ENCODE measurements around the gene COL9A3.

The COL9A3 gene

DNA sequence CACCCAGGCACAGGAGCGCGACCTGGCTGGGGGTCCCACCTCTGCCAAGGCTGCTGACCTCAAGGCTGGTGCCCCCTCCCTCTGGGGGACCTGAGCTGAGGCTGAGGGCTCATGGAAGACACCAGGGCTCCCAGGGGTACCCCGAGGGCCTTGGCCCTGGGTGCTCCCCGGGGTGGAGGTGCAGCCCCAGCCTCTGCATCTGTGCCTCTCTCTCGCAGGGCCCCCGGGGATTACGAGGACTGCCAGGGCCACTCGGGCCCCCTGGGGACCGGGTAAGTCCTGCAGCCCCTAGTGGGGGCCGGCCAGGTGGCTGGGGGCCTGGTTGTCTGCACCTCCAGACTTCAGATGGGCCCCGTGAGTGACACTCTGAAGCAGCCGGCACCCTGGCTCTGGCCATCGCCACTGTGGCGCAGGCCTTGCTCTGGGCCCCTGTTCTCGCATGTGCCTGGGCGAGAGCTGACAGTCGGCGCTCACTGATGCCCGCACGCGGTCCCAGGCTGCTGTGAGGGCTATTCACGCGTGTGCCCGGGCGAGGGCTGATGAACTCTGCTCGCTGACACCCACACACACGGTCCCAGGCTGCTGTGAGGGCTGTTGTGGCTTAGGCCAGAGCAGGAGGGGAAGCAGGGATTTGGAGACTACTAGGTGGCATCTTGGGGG lies 9.3 kb downstream of the COL9A3 start:
- no peak for DNase-seq

DNA sequence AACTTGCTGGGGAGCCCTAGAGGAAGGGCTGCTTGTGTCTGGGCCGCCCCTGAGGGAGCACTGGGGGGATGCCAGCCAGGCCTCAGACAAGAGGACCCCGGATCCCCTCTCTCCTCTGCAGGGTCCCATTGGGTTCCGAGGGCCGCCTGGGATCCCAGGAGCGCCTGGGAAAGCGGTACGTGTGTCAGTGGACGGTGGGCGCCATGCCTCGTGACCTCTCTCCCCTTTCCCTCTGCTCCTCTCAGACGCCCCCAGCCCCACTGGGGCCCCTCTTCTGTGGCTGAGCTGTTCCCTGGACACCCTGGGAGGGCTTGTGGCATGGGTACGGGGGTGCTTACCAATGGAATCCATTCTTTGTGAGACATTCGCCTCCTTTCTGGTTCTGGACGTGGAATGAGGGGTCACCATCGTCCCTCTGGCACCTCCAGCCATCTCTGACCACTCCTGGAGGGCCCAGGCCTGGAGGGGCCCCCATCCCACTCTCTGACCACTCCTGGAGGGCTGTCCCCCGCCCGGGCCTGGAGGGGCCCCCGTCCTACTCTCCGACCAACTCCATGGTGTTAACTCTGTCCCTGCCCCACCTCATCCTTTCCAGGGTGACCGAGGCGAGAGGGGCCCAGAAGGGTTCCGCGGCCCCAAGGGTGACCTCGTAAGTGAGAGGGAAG lies 9.9 kb downstream of the COL9A3 start:
- no peak for DNase-seq

DNA sequence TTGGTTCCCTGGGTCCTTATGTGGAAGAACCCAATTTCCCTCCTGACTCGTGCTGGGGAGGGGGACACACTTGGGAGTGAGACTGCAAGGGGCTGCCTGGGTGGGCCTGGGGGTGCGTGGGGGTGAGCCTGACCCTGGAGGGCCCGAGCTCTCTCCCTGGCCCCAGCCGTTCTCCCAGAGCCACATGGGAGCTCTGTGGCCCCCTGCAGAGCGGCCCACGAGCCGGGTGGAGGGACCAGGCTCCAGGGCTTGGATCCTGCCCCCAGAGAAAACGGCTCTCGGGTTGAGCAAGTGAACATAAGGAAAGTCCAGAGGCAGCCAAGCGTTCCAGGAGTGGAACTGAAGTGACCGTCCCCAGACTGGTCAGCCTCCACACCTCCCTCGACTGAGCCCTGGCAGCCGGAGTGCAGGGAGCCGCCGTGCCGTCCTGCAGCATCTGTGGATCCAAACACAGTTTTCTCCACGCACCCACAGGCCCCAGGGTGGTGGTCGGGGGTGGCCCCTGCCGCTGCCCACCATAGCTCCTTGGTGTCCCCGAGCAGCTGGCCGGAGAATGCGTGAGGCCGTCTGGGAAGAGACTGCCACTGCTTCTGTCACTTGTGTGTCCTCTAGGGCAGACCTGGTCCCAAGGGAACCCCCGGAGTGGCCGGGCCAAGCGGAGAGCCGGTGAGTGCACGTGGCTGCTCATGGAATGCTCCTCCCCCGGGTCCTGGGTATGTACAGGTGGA lies 10.6 kb downstream of the COL9A3 start:
- DNase-seq = no peak

DNA sequence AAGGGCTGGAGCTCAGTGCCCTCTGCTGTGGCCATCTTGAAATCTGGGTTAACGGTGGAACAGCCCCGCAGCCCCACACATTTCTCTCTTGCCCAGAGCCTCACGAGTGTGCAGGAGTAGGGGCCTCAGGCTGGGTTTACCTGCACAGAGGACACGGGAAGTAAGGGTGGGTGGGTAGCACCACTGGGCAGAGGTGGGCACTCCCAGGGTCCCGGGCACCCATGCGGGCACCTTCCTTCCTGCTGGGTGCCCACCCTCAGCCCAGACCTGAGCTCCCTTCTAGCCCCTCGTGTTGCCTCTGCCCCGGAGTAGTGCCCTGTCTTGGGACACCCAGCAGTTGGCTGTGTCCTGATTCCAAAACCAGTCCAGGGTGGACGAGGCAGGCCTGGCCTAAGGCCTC lies 11.2 kb downstream of the COL9A3 start:
- DNase-seq = no peak

DNA sequence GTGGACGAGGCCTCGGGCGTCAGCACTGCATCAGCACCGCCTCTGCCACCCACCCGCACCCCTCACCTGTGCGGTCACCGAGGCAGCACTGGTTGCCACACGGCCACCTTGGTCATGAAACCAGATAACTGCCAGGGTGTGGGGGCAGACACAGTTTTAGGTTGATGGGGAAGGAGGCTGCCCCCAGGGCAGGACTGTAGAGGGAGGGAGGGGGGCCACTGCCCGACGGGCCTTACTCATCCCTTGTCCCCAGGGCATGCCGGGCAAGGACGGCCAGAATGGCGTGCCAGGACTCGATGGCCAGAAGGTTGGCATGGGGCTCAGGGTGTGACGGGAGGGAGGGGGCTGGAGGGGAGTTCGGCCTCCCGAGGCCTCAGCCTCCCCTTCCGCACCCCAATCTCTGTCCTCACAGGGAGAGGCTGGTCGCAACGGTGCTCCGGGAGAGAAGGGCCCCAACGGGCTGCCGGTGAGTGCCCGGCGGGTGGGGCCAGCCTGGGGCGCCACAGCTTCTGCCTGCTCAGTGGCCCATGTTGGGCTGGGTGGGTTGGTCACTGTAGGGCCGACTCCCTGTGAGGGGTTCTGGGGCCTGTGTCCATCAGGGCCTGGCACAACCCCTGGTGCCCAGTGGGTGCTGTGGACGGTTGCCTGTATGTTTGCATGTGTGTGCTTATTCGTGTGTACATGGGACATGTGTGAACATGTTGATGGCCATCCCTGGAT lies 11.8 kb downstream of the COL9A3 start:
- no peak for DNase-seq

DNA sequence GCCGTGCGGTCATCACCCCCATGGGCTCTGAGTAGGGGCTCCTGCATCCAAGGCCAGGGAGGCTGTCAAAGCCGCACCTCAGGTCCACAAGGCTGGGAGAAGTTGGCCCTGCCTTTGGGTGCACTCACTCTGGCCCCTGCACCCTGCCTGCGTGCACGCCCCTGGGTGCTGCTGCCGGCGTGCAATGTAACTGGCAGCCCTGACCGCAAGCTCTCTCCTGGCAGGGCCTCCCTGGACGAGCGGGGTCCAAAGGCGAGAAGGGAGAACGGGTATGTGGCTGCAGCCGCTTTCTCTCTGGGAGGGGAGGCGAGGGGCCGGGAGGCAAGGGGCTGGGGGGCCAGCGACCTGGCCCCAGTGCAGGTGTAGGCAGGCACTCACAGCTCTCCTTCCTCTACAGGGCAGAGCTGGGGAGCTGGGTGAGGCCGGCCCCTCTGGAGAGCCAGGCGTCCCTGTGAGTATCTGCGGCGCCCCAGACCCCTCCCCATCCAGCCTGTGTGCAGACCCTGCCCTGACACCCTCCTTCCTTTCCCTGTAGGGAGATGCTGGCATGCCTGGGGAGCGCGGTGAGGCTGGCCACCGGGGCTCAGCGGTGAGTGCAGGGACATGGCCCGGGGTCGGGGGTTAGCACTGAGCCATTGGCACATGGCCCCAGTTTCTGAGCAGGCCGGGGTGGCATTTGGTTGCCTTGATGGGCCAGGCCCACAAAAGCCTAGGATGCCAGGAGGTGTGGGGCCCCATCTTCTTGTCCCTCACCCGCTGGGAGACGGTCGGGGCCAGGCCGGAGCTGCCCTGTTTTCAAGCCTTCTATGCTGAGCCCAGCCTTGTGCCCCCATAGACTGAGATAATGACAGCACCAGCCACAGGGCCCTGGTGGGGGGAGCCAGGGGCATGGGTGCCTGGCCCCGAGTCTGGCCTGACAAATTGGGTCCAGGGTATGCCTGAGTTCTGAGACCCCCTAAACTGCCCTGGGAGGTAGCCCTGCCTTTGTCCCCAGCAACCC lies 12.7 kb downstream of the COL9A3 start:
- DNase-seq = no peak

DNA sequence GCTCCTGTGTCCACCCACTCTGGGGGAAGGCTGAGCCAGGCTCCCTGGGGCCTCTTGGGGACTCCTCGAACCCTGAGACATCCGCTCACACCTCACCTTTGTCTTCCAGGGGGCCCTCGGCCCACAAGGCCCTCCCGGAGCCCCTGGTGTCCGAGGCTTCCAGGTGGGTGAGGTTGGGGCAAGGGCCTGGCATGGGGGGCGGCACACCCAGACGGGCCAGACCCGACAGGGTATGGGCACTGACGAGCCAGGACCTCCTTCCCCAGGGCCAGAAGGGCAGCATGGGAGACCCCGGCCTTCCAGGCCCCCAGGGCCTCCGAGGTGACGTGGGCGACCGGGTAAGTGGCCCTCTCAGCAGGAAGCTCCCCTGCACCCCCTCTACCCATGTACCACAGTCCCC lies 13.4 kb downstream of the COL9A3 start:
- DNase-seq = no peak

DNA sequence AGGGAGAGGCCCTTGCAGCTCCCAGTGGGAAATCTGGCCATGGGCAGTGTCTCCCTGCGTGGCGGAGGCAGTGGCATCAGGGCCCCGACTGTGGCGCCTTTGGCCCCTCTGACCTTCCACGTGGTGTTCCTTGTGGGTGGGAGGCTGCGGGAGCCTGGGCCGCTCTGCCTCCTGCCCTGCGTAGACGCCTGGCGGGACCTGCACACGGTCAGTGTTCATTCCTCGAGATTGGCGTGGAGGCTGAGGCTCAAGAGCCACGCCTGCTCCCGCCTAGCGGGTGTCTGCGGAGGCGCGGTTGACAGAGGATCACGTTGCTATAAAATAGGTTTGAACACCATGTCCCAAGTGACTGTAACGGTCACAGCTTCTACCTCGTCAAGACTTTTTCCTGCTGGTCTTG lies 14.0 kb downstream of the COL9A3 start:
- no peak for DNase-seq

DNA sequence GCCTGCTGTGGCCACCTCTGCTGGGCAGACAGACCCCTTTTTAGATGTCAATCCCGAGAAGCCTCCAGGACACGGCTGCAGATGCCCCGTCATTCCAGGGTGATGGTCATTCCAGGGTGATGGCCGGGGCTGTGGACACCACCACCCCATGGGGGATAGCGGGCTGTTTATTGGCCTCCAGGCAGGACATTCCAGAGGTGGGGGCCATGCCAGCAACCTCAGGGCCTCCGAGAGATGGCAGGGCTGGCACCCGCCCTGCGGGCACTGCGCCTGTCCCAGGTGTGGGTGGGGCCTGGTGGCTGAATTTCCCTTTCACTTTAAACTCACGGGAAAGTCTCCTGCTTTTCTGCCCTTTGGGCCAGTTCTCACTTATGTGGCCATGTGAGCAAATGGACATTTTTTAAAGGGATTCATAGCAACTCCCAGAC lies 14.5 kb downstream of the COL9A3 start:
- no peak for DNase-seq

DNA sequence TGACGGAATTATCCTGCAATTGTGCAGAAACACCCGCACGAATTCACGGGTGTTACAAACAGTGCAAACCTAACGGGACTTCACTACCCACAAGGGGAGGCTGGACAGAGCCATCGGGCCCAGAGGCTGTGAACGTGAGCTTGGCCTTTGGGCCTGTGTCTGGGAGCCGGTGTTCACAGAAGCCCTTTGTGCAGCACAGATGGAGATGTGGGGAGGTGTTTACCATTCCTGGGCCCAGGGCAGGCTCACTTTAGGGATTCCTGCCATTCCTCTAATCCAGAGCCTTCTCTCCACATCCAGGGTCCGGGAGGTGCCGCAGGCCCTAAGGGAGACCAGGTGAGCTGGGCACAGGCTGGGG lies 15.0 kb downstream of the COL9A3 start:
- no peak for DNase-seq

DNA sequence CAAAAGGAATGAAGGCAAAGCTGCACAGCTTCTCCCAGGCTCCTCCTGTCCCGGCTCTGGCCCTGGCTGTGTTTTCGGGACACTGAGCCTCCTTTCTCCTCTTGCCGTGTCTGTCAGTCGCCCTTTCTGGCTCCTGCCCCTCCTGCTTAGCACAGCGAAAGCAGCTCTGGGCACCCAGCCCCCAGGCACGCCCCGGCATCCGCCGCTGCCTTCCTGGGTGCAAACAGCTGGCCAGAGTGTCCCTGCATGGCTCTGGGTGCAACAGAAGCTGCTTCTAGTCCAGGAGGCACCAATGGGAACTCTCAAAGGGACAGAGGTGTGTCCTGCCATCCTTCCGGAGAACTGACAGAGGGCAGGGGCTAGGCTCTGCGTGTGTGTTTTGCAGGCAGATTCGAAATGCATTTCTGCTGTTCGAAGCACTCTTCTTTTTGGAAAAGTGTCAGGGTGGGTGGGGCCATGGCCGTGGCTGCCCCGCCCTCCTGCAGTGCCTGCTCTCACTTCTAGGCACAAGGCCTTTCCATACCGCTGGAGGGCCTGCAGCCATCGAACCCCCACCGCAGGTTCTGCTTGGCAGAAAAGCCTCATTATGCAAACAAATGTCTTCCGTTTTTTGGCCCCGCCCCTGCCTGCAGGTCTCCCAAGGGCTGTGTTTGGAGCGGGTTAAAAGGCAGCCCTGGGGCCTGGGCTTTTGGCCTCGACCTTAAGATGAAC lies 15.5 kb downstream of the COL9A3 start:
- peak; percentile 73 for DNase-seq

DNA sequence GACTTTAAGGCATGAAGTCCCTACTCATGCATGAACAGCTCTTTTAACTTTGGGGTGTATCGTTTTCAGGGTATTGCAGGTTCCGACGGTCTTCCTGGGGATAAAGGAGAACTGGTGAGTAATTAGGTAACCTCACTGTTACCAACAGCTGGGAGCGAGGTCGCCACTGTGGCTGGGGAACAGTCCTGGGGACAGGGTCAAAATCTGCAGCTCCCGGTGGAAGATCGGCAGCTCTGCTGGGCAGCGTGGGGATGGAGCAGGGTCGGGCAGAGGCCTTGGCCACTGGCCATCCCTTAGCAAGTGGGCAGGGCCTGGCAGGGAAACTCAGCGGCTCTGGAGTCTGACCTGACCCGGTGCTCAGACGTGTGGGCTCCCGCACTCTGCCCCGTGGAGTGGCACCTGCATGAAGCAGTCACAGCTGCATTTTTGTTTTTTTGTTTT lies 16.1 kb downstream of the COL9A3 start:
- no peak for DNase-seq

DNA sequence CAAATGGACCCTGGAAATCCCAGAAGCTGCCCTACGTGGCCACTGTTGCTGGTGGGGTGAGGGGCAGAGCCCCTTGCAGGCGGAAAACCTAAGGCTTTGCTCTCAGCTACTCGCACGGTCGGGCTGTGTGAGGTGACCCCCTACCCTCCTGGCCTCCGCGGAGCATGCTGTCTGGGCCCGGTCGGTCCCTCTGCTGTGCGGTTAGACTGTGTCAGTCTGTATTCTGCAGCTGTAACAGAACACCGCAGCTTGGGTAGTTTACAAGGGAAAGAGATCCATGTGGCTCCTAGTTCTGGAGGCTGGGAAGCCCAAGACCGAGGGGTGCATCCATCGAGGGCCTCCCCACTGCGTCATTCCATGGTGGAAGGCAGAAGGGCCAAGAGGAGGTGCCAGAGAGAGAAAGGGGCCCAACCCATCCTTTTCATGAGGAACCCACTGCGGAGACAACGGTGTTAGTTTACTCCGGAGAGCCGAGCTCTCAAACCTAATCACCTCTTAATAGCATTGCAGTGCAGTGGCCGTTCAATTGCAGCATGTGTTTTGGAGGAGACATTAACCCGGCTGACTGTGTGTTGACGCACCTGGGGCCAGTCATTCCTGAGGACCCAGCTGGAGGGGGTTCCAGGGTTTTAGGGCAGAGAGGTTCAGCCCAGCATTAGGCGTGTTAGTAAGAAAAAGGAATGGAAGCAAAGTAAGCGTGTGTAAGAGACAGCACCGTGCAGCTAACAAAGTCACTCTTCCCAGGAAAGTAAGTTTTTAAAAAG lies 18.3 kb downstream of the COL9A3 start:
- no peak for DNase-seq

DNA sequence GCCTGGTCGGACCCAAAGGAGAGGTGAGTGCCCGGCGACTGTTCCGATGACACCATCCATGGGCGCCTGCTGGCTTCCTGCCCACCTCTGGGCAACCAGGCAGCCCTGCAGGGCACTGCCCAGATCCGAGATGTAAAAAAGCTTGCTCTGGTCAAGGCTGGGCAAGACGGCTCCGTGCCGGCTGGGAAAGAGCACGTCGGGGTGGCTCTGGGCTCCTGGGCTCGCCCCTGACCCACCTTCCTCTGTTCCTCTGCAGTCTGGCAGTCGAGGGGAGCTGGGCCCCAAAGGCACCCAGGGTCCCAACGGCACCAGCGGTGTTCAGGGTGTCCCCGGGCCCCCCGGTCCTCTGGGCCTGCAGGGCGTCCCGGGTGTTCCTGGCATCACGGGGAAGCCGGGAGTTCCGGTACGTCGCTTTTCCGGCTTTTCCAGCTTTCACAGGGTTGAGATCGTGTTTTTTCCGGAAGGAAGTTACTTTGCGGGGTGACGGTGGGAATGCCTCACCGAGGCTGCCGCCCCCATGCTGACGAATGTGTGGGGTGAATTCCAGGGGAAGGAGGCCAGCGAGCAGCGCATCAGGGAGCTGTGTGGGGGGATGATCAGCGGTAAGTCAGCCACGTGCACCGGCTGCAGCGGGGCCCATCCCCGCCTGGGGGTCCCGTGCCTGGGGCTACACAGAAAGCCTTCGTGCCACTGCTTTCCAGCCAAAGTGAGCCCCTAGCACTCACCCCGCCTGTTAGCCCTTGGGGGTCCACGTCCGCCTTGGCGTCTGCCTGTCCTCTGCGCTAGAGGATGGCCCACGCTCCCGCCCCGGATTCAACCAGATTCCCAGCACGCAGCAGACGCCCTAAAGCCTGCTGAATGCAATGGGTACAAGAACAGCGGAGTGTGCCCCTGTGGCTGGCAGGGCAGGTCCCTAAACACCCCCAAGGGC lies 19.3 kb downstream of the COL9A3 start:
- no peak for DNase-seq

DNA sequence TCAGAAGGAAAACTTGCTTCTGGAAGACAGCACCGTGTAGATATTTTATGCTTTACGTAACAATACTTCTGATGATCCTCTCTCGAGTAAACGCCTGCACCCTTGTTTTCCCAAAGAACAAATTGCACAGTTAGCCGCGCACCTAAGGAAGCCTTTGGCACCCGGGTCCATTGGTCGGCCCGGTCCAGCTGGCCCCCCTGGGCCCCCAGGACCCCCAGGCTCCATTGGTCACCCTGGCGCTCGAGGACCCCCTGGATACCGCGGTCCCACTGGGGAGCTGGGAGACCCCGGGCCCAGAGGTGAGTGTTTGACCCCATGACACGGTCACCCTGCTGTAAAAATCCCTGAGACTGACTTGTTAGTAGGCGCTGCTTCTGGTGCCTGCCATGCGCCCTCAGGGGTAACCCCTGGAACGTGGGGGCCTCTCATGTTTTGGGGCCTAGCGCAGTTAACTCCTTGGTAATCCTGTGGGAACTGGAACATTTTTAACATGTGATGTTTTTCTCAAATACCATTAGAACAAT lies 20.2 kb downstream of the COL9A3 start:
- no peak for DNase-seq

DNA sequence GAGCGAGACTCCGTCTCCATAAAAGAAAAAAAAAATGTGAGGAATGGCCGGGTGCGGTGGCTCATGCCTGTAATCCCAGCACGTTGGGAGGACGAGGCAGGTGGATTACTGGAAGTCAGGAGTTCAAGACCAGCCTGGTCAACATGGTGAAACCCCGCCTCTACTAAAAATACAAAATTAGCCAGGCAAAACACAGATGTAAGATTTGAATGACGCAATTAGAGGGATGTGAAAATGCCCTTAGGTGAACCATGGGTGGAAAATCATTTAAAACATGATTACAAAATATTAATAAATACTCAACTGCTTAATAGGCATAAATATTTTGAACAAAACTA lies 20.9 kb downstream of the COL9A3 start:
- no peak for DNase-seq

DNA sequence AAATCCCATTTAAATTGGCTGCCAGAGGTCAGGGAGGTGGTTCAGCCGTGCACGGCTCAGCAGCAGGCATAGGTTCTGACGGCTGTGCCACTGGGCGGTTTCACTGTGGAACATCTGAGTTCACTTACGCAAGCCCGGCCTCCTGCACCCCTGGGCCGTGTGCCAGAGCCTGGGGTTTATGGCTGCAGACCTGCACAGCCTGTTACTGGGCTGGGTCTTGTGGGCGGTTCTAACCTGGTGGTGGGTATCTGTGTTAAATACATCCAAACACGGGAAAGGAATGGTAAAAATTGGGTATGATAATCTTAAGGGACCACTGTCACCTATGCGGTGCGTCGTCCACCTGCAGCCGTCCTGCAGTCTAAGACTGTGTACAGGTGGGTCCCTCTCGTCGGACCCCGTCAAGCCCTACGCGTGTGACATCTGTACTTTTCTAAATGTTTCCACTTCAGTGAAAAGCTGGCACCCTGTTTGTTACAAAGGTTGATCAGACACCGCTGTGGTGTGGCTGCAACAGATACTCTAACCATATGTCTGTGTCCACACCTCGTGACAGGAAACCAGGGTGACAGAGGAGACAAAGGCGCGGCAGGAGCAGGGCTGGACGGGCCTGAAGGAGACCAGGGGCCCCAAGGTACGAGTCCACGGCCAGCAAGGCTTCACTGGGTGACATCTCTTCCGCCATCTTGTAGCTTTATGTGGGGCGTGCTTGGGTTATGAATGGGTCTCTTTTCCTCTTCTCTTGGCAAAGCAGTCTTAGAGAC lies 21.5 kb downstream of the COL9A3 start:
- DNase-seq = no peak

DNA sequence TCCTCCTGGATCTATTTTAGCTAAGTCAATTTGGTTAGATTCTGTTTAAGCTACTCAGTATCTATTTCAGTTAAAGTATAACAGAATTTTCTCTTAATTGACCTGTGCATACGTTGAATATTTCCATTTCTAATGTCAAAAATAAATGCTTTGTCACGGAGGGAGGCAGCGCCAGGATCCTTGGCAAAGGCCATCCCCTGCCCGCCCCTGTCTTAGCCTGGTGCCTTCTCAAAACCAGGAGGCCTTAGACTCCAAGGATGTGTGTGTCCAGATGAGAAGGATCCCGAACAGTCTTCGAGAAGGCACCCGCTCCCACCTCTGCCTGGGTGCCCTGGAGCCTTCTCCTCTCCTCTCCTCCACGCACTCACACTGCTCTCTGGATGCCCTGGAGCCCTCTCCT lies 22.4 kb downstream of the COL9A3 start:
- DNase-seq = no peak

DNA sequence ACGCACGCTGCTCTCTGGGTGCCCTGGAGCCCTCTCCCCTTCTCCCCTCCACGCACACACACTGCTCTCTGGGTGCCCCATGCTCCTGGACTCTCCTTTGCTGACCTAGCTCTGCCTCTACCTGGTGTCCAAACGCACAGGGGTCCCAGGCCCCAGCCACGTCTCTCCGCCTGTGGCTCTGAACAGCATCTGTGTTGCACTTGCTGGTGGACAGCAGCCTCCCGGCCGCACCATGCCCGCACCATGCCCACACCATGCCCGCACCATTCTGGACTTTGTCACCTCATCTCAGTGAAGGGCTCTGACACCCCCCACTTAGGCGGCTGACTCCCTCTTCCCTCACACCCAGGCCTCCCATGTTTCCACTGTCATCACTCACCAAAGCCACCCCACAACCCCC lies 23.0 kb downstream of the COL9A3 start:
- DNase-seq = no peak

Data from suppressor macrophage treated with lipopolysaccharide for 4 hours (primary cell).